Endothelial cell (in vitro differentiated cells): ENCODE measurements around the gene PEBP1. TPM values are rescaled to one million over a fixed set of nuclear protein-coding genes. Genes with fewer than 3 reads are reported as not detected.
"Not testable (repeated sequence)": the region's sequence is repeated elsewhere in the genome, so short reads cannot be mapped to it uniquely, and the experiment has no call there.

ENCODE experiments used
- DNase-seq: peaks from one replicate; pipeline ENCODE4 v3.0.0; 2021; ENCODE audit warnings: low spot score
- H3K27ac Mint-ChIP-seq: one replicate; pipeline ENCODE4 v1.8.0; 2021; ENCODE audit warnings: mixed read lengths, inconsistent platforms; ENCODE audit not compliant: unreplicated experiment
- H3K27me3 Mint-ChIP-seq: one replicate; pipeline ENCODE4 v1.8.0; 2021; ENCODE audit warnings: mild to moderate bottlenecking, moderate library complexity, mixed read lengths, inconsistent platforms; ENCODE audit not compliant: unreplicated experiment
- H3K36me3 Mint-ChIP-seq: one replicate; pipeline ENCODE4 v1.8.0; 2021; ENCODE audit warnings: mild to moderate bottlenecking, low read depth, mixed read lengths, inconsistent platforms; ENCODE audit not compliant: unreplicated experiment
- H3K4me1 Mint-ChIP-seq: one replicate; pipeline ENCODE4 v1.8.0; 2021; ENCODE audit warnings: mild to moderate bottlenecking, mixed read lengths, inconsistent platforms; ENCODE audit not compliant: unreplicated experiment
- H3K4me3 Mint-ChIP-seq: one replicate; pipeline ENCODE4 v1.8.0; 2021; ENCODE audit warnings: mild to moderate bottlenecking, mixed read lengths, inconsistent platforms; ENCODE audit not compliant: unreplicated experiment
- H3K9me3 Mint-ChIP-seq: one replicate; pipeline ENCODE4 v1.8.0; 2021; ENCODE audit warnings: mixed read lengths, inconsistent platforms; ENCODE audit not compliant: unreplicated experiment
- total RNA-seq: library from RNA; stranded (reverse); fragmentation: NEBNext Ultra II Directional; extraction: Animal tissue kit (Norgen Biotek cat#: 25700); gene quantifications from one replicate; pipeline ENCODE4 v1.2.1, GENCODE V29; 2021; ENCODE audit not compliant: unreplicated experiment
- TF ChIP-seq, protein P1 (sequence below): fragments of 200-600 bp; sonication (generic); IDR thresholded peaks from one replicate; pipeline ENCODE4 v1.5.0; 2021; ENCODE audit warnings: antibody characterized with exemption; ENCODE audit not compliant: unreplicated experiment

Gene PEBP1
- total RNA-seq, 1 donor from 2014 or later: 138 TPM

DNA sequence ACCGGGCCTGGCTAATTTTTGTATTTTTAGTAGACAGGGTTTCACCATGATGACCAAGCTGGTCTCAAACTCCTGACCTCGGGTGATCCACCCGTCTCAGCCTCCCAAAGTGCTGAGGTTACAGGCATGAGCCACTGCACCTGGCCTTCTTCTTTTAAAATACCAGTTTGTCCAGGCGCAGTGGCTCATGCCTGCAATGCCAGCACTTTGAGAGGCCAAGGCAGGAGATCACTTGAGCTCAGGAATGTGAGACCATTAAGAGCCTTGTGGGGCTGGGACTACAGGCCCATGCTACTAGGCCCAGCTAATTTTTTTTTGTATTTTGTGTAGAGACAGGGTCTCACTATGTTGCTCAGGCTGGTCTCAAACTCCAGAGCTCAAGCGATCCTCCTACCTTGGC is 8.1 kb upstream of the PEBP1 start:
- no peaks in the 10 kb centered on the region for H3K36me3 Mint-ChIP-seq
- no peak overlapping the region for H3K4me3 Mint-ChIP-seq
- H3K4me1 Mint-ChIP-seq: no peaks in the 10 kb centered on the region
- DNase-seq: no peak
- TF ChIP-seq, protein P1, sequence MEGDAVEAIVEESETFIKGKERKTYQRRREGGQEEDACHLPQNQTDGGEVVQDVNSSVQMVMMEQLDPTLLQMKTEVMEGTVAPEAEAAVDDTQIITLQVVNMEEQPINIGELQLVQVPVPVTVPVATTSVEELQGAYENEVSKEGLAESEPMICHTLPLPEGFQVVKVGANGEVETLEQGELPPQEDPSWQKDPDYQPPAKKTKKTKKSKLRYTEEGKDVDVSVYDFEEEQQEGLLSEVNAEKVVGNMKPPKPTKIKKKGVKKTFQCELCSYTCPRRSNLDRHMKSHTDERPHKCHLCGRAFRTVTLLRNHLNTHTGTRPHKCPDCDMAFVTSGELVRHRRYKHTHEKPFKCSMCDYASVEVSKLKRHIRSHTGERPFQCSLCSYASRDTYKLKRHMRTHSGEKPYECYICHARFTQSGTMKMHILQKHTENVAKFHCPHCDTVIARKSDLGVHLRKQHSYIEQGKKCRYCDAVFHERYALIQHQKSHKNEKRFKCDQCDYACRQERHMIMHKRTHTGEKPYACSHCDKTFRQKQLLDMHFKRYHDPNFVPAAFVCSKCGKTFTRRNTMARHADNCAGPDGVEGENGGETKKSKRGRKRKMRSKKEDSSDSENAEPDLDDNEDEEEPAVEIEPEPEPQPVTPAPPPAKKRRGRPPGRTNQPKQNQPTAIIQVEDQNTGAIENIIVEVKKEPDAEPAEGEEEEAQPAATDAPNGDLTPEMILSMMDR: no peak
- no peaks in the 10 kb centered on the region for H3K9me3 Mint-ChIP-seq
- no peaks in the 10 kb centered on the region for H3K27me3 Mint-ChIP-seq
- H3K27ac Mint-ChIP-seq: no peak overlapping the region

DNA sequence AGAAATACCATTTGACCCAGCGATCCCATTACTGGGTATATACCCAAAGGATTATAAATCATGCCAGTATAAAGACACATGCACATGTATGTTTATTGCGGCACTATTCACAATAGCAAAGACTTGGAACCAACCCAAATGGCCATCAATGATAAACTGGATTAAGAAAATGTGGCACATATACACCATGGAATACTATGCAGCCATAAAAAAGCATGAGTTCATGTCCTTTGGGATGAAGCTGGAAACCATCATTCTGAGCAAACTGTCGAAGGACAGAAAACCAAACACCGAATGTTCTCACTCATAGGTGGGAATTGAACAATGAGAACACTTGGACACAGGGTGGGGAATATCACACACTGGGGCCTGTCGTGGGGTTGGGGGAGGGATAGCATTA is 6.5 kb upstream of the PEBP1 start:
- not testable (repeated sequence) for H3K4me1 Mint-ChIP-seq, H3K4me3 Mint-ChIP-seq, H3K27ac Mint-ChIP-seq, DNase-seq, H3K9me3 Mint-ChIP-seq, H3K36me3 Mint-ChIP-seq, H3K27me3 Mint-ChIP-seq

DNA sequence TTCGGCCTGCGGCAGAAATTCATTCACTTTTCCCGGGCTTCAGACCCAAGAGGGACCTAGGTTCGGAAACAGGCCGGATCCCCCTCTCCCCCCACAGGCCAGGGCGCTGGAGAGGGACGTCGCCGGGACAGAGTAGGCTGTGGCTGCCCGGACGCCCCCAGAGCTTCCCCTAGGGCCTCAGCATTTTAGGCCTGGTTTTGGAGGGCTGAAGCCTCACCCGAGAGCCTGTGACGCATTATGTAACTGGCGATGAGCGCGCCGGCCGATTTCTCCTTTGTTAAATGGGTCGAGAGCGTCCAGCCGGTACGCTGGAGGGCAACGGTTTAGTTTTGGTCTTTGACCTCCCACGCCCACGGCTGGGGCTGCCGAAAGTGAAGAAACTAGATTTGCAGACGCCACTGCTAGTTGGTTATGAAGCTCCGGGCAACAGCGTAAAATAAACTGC is 657 bp downstream of the PEBP1 start:
- DNase-seq: peak; percentile 30
- H3K9me3 Mint-ChIP-seq: no peaks in the 10 kb centered on the region
- peak overlapping the region; percentile 92 for H3K4me3 Mint-ChIP-seq
- H3K27me3 Mint-ChIP-seq: no peaks in the 10 kb centered on the region
- H3K27ac Mint-ChIP-seq: peak overlapping the region; percentile 55
- peaks cover 12% of the 10 kb centered on the region for H3K36me3 Mint-ChIP-seq
- TF ChIP-seq, protein P1: no peak
- H3K4me1 Mint-ChIP-seq: peaks cover 9% of the 10 kb centered on the region

DNA sequence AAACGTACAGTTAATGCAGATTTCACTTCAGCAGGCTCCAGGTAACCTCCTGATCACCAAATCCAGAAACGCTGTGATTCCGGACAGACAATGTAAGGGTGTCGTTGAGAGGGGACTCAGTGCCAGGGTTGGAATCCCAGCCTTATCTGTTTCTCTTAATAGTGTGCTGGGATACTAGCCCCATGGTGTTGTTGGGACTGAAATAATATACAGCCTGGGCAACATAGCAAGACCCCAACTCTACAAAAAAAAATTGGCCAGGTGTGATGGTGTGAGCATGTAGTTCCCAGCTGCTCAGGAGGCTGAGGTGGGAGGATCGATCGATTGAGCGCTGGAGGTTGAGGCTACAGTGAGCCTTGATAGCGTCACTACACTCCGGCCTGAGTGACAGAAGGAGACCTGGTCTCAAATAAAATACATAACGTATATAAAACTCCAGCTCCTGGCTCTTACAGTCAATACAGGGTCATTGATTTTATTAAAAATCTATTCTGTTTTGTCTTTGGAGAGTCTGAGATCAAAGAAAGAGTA is 1.3 kb downstream of the PEBP1 start:
- H3K9me3 Mint-ChIP-seq: no peaks in the 10 kb centered on the region
- TF ChIP-seq, protein P1: no peak
- no peak for DNase-seq
- H3K4me3 Mint-ChIP-seq: peak overlapping the region; percentile 92
- H3K27me3 Mint-ChIP-seq: no peaks in the 10 kb centered on the region
- peak overlapping the region; percentile 12 for H3K27ac Mint-ChIP-seq
- H3K36me3 Mint-ChIP-seq: peaks cover 12% of the 10 kb centered on the region
- H3K4me1 Mint-ChIP-seq: peaks cover 9% of the 10 kb centered on the region

DNA sequence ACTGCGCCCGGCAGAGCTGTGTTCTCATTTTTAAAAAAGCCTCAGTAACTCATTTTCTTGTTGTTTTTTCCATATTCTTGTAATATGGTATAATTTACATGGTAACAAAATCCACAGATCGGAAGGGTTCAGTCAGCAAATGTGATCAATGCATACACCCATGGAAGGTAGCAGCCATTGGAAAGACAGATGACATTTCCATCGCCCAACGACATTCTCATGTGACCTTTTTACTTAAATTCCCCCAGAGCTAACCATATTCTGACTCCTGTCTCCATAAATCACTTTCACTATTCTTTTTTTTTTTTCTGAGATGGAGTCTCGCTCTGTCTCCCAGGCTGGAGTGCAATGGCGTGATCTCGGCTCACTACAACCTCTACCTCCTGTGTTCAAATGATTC is 4.9 kb downstream of the PEBP1 start:
- DNase-seq: no peak
- Mint-ChIP-seq H3K27ac (no peak overlapping the region), H3K27me3 (no peaks in the 10 kb centered on the region), H3K4me1 (peaks cover 5% of the 10 kb centered on the region), H3K4me3 (no peak overlapping the region), H3K9me3 (no peaks in the 10 kb centered on the region), H3K36me3 (peaks cover 35% of the 10 kb centered on the region)
- TF ChIP-seq, protein P1: no peak
